ENCODE results near the gene ITGB6.

Gene ITGB6

GRCh38 chr2:160092445-160092844 is 107.6 kb downstream of the ITGB6 start:
- TF ChIP-seq MAX (IDR thresholded peaks at IDR 0.05) (no peak), TEAD4 (IDR thresholded peaks at IDR 0.05) (no peak), CREB1 (IDR thresholded peaks at IDR 0.05; ENCODE audit: low read depth) (no peak), YY1 (IDR thresholded peaks at IDR 0.05; ENCODE audit: low read depth) (no peak), EP300 (IDR thresholded peaks at IDR 0.05; ENCODE audit: borderline replicate concordance) (no peak), ZBTB7A (IDR thresholded peaks at IDR 0.05; ENCODE audit: low read depth) (no peak), EGR1 (IDR thresholded peaks at IDR 0.05) (no peak), CEBPB (IDR thresholded peaks at IDR 0.05) (no peak), TAF1 (IDR thresholded peaks at IDR 0.05; ENCODE audit: low read depth) (no peak), REST (IDR thresholded peaks at IDR 0.05; ENCODE audit: low read depth) (no peak), FOXM1 (IDR thresholded peaks at IDR 0.05; ENCODE audit: borderline replicate concordance, low read depth) (no peak), NFIC (IDR thresholded peaks at IDR 0.05) (no peak), USF1 (IDR thresholded peaks at IDR 0.05) (no peak), TCF12 (IDR thresholded peaks at IDR 0.05; ENCODE audit: low read depth) (no peak), RAD21 (IDR thresholded peaks at IDR 0.05; ENCODE audit: low read depth) (no peak)

- TF ChIP-seq REST (IDR thresholded peaks at IDR 0.05; ENCODE audit: low read depth) (no peak), TAF1 (IDR thresholded peaks at IDR 0.05; ENCODE audit: low read depth) (no peak), TEAD4 (IDR thresholded peaks at IDR 0.05) (no peak), FOXM1 (IDR thresholded peaks at IDR 0.05; ENCODE audit: borderline replicate concordance, low read depth) (no peak), CEBPB (IDR thresholded peaks at IDR 0.05) (no peak), EGR1 (IDR thresholded peaks at IDR 0.05) (no peak), MAX (IDR thresholded peaks at IDR 0.05) (no peak)
These were observed 108.7 kb downstream of the ITGB6 start for GRCh38 chr2:160091381-160091780.

- TF ChIP-seq ZBTB7A (IDR thresholded peaks at IDR 0.05; ENCODE audit: low read depth) (no peak), USF1 (IDR thresholded peaks at IDR 0.05) (peak; percentile 56), TCF12 (IDR thresholded peaks at IDR 0.05; ENCODE audit: low read depth) (0 out of 2 replicates have a peak, but pooled peaks have one; percentile 13), EGR1 (IDR thresholded peaks at IDR 0.05) (no peak), FOXM1 (IDR thresholded peaks at IDR 0.05; ENCODE audit: borderline replicate concordance, low read depth) (no peak), EP300 (IDR thresholded peaks at IDR 0.05; ENCODE audit: borderline replicate concordance) (no peak), RAD21 (IDR thresholded peaks at IDR 0.05; ENCODE audit: low read depth) (peak; percentile 71), YY1 (IDR thresholded peaks at IDR 0.05; ENCODE audit: low read depth) (0 out of 2 replicates have a peak, but pooled peaks have one; percentile 17), REST (IDR thresholded peaks at IDR 0.05; ENCODE audit: low read depth) (no peak), TAF1 (IDR thresholded peaks at IDR 0.05; ENCODE audit: low read depth) (no peak)
These were observed 112.0 kb downstream of the ITGB6 start for GRCh38 chr2:160087854-160088745.

GRCh38 chr2:160085662-160086061 is 114.4 kb downstream of the ITGB6 start:
- 0 out of 2 replicates have a peak, but pooled peaks have one; percentile 9 for TF ChIP-seq RAD21 (IDR thresholded peaks at IDR 0.05; ENCODE audit: low read depth)
- TF ChIP-seq MAX (IDR thresholded peaks at IDR 0.05): no peak
